ENCODE results near the gene TELO2.
"Not testable (repeated sequence)": the region's sequence is repeated elsewhere in the genome, so short reads cannot be mapped to it uniquely, and the experiment has no call there.

Gene TELO2

DNA sequence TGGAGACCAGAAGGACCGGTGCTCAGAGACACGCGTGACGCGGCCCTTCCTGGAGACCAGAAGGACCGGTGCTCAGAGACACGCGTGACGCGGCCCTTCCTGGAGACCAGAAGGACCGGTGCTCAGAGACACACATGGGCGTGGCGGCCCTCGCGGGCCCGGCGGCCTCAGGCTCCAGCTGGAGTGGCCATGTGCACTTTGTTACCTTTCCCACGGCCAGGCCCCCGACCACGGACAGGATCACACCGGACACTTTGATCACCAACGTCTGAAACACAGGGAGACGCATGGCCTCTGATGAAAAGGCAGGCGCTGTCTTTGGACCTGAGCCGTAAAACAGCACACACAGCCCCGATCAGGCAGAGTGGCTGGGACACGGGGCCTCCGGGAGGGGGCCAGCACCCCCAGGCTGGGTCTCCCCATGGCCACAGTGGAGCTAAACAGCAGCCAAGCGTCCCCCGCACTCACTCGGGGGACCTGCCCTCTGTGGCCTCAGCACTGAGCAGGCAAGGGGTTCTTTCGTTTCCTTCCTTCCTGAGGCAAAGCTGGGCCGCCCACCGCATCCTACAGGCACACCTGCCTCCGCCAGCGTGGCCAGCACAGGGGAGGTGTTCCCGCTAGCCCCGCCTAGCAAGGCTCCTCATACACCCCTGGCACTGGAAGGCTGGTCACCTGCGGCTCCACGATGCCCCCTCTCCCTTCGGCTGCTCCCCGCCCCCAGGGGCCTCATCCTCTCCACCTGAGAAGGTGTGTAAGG is 35.5 kb upstream of the TELO2 start:
- no peak for DNase-seq (ENCODE audit: low read depth)

DNA sequence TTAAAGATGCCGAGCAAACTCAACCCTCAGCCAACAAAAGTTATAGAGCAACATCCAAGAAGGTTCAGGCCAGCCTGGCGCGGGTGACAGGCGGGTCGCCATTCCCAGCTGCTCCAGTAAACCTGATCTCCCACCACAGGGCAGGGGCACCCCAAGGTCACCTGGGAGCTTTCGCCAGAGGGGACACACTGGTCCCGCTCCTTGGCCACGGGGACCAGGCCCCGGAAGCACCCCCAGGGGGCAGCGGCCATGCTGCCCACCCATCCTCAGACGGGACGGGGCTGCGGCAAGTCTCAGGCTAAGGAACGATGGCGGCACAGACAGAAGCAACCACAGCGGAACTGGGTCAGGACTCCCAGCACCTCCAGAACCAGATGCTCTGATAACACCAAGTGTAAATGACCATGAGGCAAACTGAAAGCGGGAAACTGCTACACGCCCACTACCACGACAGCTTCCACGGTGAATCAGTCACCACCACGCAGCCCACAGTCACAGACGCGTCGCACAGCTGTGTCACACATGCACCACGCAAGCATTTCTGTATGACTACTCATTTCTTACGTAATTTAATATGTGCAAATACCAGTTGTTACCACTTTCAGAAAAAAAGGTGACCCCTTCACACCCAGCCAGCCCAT is 34.7 kb upstream of the TELO2 start:
- DNase-seq (ENCODE audit: low read depth): peak; percentile 19

DNA sequence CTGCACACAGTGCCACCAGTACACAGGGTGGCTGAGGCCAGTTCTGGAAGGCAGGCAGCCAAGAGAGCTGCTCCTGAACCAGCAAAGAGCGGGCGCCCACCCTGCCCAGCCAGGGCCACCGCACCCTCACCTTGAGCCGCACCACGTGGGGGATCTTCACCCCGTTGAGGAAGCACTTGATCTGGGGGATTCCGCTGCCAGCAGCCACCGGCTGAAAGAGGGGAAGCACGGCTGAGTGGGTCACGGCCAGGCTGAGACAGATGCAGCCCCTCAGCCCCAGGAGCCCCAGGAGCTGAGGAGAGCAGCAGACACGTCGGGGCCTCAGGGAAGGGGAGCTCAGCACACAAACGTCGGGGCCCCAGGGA is 34.2 kb upstream of the TELO2 start:
- DNase-seq (ENCODE audit: low read depth): no peak

DNA sequence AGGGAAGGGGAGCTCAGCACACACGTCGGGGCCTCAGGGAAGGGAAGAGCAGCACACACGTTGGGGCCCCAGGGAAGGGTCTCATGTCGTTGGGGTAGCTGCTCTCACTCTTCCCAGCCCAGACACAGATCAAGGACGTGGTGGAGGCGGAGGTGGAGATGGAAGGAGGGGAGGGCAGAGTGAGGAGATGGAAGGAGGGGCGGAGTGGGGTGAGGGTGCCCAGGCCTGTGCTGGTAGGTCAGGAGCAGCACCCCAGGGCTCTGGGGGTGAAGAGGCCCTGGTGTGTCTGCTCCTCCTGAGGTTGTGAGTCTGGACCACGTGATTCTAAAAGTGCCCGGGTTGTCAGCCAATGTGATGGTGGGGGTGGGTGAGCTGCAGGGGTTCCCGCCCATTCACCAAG is 33.2 kb upstream of the TELO2 start:
- no peak for DNase-seq (ENCODE audit: low read depth)

DNA sequence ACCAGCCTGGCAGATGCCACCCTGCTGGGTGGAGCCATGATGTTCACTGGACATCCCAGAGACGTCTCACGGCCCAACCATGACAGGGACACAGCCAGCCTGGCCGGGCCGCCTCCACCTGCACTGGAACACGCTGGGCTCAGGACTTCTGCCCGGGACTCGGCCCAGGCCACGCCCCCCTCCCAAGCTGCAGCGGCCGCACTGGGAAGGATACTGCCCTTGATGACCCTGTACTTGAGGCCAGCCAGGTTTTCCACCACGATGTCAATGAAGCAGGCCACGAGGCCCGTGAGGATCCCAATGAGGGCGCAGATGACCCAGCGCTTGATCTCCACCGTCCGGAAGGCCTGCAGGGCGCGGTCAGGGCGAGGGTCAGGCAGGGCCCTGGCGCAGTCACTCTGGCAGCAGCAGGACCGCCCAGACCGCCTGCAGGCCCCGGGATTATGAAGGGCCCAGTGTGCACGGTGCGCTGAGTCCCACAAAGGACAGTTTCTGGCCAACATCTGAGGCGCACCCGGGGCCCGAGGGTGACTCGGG is 32.5 kb upstream of the TELO2 start:
- DNase-seq (ENCODE audit: low read depth): no peak

GRCh38 chr16:1461146-1461545 is 32.0 kb upstream of the TELO2 start:
- DNase-seq (ENCODE audit: low read depth): no peak

DNA sequence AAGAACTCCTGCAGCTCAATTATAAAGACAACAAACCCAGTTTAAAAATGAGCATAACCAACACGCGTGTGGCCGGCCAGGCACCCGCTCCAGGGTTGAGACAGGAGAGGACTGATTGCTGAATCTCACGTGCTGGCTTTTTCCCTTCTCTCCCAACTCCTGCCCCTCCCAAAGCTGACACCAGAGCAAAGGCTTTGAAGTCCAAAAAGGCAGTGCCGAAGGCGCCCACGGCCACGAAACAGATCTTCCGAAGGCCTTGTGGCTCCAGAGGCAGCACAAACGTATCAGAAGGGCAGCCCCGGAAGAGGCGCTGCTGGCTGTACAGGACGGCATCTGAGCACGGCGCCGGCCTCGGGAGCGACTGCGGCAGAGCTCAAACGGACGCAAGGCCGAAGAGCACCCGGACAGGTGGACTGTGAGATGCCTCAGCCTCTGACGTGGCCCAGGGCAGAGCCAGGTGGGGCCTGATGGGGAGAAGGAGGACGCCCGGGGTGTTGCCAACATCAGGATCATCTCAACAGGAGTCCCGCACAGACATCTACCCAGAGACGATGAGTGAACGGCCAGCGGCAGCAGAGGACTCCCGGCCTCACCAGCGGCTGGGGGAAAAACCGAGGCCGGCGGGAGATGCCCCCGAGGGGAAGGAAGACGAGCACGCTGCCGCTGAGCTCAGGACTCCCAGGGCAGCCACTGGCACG is 28.8 kb upstream of the TELO2 start:
- DNase-seq (ENCODE audit: low read depth): no peak

- no peak for DNase-seq (ENCODE audit: low read depth)
Measured at GRCh38 chr16:1464894-1465566, 28.1 kb upstream of the TELO2 start.

- no peak for DNase-seq (ENCODE audit: low read depth)
Measured at GRCh38 chr16:1465567-1465915, 27.6 kb upstream of the TELO2 start.

GRCh38 chr16:1466054-1466453 is 27.1 kb upstream of the TELO2 start:
- DNase-seq (ENCODE audit: low read depth): no peak

- no peak for DNase-seq (ENCODE audit: low read depth)
Measured at GRCh38 chr16:1466968-1467521, 26.1 kb upstream of the TELO2 start.

- DNase-seq (ENCODE audit: low read depth): peak; percentile 6
Measured at GRCh38 chr16:1468426-1468810, 24.7 kb upstream of the TELO2 start.

DNA sequence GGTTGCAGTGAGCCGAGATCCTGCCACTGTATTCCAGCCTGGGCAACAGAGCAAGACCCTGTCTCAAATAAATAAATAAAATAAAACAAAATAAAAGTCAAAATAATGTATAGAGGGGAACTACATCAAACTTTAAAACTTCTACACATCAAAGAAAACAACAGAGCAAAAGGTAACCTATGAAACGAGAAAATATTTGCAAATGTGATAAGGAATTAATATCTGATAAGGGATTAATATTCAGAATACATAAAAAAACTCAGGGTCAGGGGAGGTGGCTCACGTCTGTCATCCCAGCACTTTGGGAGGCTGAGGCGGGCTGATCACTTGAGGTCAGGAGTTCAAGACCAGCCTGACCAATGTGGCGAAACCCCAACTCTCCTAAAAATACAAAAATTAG is 24.0 kb upstream of the TELO2 start:
- DNase-seq (ENCODE audit: low read depth): not testable (repeated sequence)

GRCh38 chr16:1469693-1470201 is 23.4 kb upstream of the TELO2 start:
- DNase-seq (ENCODE audit: low read depth): no peak

DNA sequence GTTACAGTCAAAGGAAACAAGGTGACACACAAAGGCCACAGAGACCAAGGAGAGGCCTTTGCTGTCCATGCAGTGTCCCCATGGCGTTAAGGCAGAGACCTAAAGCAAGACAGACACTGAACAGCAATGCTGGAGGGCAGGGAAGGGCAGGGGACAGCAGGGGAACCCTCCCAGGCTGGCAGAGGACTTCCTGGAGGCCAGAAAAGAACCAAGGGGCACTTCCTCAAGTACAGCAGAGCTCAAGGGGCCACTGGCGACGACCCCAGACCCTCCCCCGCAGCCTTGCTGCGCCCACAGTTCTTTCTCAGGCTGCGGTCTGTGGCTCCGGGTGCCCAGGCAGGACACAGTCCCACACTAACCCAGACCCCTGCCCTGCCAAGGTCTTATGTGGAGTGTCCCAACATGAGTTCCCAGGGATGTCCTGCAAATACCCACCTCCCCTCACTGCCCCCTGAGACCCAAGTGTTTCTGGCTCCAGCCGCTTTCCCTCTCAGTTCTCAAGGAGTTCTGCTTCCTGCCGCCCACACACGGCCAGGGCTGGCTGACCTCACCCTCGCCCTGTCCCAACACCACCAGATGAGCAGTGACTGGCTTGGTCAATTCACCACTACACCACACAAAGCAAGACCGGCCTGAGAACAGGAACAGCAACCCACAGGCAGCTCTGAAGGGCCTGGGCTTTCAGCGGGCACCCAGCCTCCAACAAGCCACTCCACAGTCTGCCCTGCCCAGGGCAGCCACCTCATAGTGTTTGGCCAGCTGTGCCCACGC is 22.5 kb upstream of the TELO2 start:
- peak; percentile 11 for DNase-seq (ENCODE audit: low read depth)

GRCh38 chr16:1471569-1472194 is 21.5 kb upstream of the TELO2 start:
- DNase-seq (ENCODE audit: low read depth): no peak

DNA sequence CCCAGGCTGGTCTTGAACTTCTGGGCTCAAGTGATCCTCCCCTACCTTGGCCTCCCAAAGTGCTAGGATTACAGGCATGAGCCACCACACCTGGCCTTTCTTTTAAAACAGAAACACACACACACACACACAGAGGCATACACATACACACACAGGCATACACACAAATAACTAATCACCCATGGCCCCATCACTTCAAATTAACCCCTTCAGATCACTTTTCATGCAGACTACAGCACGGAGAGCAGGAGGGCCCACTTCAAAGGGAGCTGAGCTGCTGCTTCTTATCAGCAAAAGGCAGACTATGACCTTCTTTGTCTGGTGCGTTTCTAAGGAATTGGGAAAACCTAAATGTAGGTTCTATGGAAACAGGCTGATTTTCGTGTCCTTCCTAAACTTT is 20.2 kb upstream of the TELO2 start:
- no peak for DNase-seq (ENCODE audit: low read depth)

GRCh38 chr16:1474082-1474795 is 18.9 kb upstream of the TELO2 start:
- DNase-seq (ENCODE audit: low read depth): no peak

DNA sequence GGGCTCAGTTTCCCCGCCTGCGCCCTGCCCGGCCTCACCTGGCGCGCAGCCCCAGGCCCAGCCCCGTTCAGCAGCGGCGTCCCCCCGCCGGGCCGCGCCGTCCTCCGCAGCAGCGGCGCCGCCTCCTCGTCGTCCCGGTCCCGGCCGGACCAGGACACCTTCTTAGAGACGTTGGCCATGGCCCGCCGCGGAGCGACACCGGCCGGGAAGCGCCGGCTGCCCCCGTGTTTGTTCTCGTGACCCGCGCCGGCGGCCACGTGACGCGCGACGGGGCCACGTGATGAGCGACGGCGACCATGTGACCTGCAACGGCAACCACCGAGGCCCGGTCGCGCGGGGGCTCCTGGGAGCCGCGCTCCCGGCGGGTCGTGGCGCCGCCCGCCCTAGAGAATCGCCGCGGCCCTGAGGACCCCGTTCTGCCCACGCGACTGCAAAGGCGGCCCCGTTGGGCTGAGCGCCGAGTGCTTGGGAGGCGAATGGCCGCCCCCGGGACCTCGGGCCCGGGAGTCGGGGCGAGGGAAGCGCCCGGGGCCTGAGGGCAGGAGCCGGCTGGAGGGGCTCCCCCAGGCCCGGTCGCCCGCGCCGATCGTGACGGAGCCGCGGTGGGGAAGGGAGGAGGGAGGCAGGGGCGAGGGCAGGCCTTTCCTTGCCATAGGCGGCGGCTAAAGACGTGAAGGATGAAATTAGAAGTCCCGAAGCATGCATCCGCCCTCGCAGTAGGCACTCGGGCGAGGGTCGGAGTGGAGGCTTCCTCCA is 18.2 kb upstream of the TELO2 start, which contains the start of gene CLCN7:
Gene CLCN7 (minus strand): TSS at position 233 of the 756 bp plus-strand sequence. CDS start 54 bp downstream, at position 179.
- DNase-seq (ENCODE audit: low read depth): peak; percentile 85
